GM12872 (cell line): ENCODE measurements around the gene THNSL1.

Experiments used
- TF ChIP-seq, protein P1 (sequence below): IDR thresholded peaks from 3 replicates; pipeline ENCODE4 v1.5.1; 2011; ENCODE audit warnings: low read depth, mild to moderate bottlenecking, low read length, moderate library complexity; ENCODE audit not compliant: insufficient read depth

THNSL1 gene

DNA sequence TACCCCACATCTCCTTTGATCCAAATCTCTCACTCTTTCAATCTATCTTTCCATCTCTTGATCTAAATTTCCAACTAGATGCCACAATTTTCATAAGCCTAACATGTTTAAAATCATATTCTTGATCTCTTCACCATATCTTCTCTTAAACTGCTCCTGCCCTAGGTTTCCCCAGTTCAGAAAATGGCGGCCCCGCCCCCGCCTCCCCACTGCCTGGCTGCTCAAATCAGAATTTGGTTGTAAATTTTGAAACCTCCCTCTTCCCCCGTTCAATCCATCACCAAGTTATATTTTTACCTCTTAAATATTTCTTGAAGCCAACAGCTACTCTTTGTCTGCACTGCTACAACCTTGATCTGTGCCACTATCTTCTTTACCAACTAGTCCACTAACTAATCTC is 36.7 kb upstream of the THNSL1 start:
- TF ChIP-seq, protein P1, sequence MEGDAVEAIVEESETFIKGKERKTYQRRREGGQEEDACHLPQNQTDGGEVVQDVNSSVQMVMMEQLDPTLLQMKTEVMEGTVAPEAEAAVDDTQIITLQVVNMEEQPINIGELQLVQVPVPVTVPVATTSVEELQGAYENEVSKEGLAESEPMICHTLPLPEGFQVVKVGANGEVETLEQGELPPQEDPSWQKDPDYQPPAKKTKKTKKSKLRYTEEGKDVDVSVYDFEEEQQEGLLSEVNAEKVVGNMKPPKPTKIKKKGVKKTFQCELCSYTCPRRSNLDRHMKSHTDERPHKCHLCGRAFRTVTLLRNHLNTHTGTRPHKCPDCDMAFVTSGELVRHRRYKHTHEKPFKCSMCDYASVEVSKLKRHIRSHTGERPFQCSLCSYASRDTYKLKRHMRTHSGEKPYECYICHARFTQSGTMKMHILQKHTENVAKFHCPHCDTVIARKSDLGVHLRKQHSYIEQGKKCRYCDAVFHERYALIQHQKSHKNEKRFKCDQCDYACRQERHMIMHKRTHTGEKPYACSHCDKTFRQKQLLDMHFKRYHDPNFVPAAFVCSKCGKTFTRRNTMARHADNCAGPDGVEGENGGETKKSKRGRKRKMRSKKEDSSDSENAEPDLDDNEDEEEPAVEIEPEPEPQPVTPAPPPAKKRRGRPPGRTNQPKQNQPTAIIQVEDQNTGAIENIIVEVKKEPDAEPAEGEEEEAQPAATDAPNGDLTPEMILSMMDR = no peak

- TF ChIP-seq, protein P1 = no peak
Observed at GRCh38 chr10:24981161-24981710, 35.2 kb upstream of the THNSL1 start.

GRCh38 chr10:24982319-24983112 is 33.9 kb upstream of the THNSL1 start:
- TF ChIP-seq, protein P1 = no peak

DNA sequence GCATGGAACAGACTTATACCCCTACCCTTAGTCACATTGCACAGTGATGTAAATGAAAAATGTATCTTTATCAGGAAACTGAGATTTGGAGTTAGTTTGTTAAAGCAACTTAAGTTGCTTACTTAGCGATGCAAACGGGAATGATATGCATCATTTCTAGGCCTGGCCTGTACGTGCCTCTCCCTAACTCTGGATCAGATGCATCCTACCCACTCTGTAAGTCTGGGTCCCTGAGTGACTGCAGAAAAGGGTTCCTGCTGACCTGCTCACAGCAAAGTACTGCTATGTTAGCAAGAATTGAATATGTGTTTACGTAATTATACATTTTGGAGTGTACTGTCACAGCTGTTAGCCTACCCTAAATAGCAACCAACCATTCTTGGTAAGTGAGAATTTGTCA is 33.3 kb upstream of the THNSL1 start:
- TF ChIP-seq, protein P1 = no peak

- TF ChIP-seq, protein P1 = no peak
Observed at GRCh38 chr10:24983946-24984345, 32.5 kb upstream of the THNSL1 start.

DNA sequence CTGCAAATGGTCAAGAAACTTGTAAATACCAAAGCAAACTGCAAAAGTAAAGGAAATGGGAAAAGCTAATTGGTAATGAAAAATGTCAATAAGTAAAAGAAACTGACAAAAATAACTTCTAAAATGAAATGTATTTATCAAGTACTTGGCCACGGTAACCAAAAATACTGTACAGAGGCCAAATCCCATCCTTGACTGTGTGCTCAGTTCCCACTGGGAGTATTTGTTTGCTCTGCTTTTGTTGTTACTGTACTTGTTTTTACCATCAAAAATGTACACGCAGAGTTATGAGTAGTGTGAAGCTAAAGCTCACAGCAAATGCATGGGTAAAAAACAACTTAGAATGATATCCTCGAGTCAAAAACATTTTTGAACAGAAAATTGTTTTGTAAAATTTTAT is 31.5 kb upstream of the THNSL1 start:
- TF ChIP-seq, protein P1 = no peak

DNA sequence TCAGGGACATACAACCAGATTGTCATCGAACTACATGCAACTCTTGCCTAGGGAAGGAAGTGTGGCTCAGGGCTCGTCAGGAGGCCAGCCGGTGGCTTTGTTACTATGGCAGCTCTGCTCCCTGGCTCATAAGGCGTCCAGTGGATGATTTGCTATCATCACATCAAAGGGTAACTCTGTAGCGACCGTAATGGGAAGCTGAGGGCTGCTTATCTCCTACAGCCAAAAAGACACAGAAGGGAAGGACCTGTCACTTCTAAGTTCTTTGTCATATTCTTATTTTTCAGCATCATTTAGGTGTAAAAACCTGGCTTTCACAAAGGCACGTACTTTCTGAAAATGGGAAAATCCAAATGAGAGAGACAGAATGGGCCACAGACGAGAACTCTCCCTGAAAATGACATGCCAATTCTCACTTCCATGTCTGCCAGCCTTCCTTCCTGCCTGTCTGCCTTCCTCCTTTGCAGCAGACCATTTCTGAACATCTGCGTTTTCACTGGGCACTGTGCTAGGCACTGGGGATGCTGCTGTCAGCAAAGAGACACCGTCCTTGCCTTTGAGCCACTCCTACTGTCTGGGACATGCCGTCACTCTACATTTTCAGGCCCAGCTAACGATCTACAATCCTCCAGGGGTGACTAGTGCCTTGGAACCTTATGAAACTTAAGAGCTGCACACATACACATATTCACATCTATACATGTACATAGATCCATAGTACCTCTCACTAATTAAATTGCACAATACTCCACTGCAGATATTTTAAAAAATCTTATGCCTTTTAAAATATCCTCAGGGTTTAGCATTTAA is 27.4 kb upstream of the THNSL1 start:
- TF ChIP-seq, protein P1 = no peak
